ENCODE data around the gene TSPAN4.

TSPAN4 gene

GRCh38 chr11:863023-863909 lies 20.6 kb downstream of the TSPAN4 start:
- Histone ChIP-seq H3K36me3 (replicated peaks; ENCODE audit: low read depth, low read length) (no peaks in the 10 kb centered on the region), H3K4me1 (ENCODE audit: low read length) (no peaks in the 10 kb centered on the region), H3K9me3 (ENCODE audit: insufficient read depth, low read length) (no peaks in the 10 kb centered on the region), H3K79me2 (ENCODE audit: low read length) (no peaks in the 10 kb centered on the region), H3K27ac (ENCODE audit: low read length) (no peak overlapping the region), H3K9ac (ENCODE audit: low read length) (no peak overlapping the region), H4K20me1 (ENCODE audit: insufficient read depth, low read length) (no peaks in the 10 kb centered on the region), H3K4me2 (ENCODE audit: low read length) (no peak overlapping the region), H3K27me3 (ENCODE audit: low read depth, low read length) (no peaks in the 10 kb centered on the region), H2AFZ (ENCODE audit: low read depth, low read length) (no peak overlapping the region), H3K4me3 (ENCODE audit: low read length) (no peak overlapping the region)
- TF ChIP-seq EZH2phosphoT487 (IDR thresholded peaks at IDR 0.05; ENCODE audit: low read depth) (no peak), CTCF (IDR thresholded peaks at IDR 0.05; ENCODE audit: low read depth, low read length) (no peak)

GRCh38 chr11:863910-864827 lies 21.5 kb downstream of the TSPAN4 start:
- H3K4me1 ChIP-seq (ENCODE audit: low read length), result no peaks in the 10 kb centered on the region
- no peak overlapping the region for H3K4me2 ChIP-seq (ENCODE audit: low read length)
- no peaks in the 10 kb centered on the region for H3K27me3 ChIP-seq (ENCODE audit: low read depth, low read length)
- H3K36me3 ChIP-seq (replicated peaks; ENCODE audit: low read depth, low read length), result no peaks in the 10 kb centered on the region
- TF ChIP-seq CTCF (IDR thresholded peaks at IDR 0.05; ENCODE audit: low read depth, low read length), result no peak
- TF ChIP-seq EZH2phosphoT487 (IDR thresholded peaks at IDR 0.05; ENCODE audit: low read depth), result no peak
- no peaks in the 10 kb centered on the region for H3K9me3 ChIP-seq (ENCODE audit: insufficient read depth, low read length)
- H3K4me3 ChIP-seq (ENCODE audit: low read length), result no peak overlapping the region
- no peak overlapping the region for H3K27ac ChIP-seq (ENCODE audit: low read length)
- H4K20me1 ChIP-seq (ENCODE audit: insufficient read depth, low read length), result no peaks in the 10 kb centered on the region
- H3K79me2 ChIP-seq (ENCODE audit: low read length), result no peaks in the 10 kb centered on the region
- no peak overlapping the region for H3K9ac ChIP-seq (ENCODE audit: low read length)
- H2AFZ ChIP-seq (ENCODE audit: low read depth, low read length), result no peak overlapping the region

- no peaks in the 10 kb centered on the region for H3K79me2 ChIP-seq (ENCODE audit: low read length)
- no peaks in the 10 kb centered on the region for H3K27me3 ChIP-seq (ENCODE audit: low read depth, low read length)
- no peak for TF ChIP-seq EZH2phosphoT487 (IDR thresholded peaks at IDR 0.05; ENCODE audit: low read depth)
- TF ChIP-seq CTCF (IDR thresholded peaks at IDR 0.05; ENCODE audit: low read depth, low read length), result no peak
- no peak overlapping the region for H3K27ac ChIP-seq (ENCODE audit: low read length)
- no peak overlapping the region for H3K4me2 ChIP-seq (ENCODE audit: low read length)
- H3K9ac ChIP-seq (ENCODE audit: low read length), result no peak overlapping the region
- H3K4me3 ChIP-seq (ENCODE audit: low read length), result no peak overlapping the region
- no peak overlapping the region for H2AFZ ChIP-seq (ENCODE audit: low read depth, low read length)
- H3K4me1 ChIP-seq (ENCODE audit: low read length), result no peaks in the 10 kb centered on the region
- no peaks in the 10 kb centered on the region for H3K9me3 ChIP-seq (ENCODE audit: insufficient read depth, low read length)
- no peaks in the 10 kb centered on the region for H4K20me1 ChIP-seq (ENCODE audit: insufficient read depth, low read length)
- no peaks in the 10 kb centered on the region for H3K36me3 ChIP-seq (replicated peaks; ENCODE audit: low read depth, low read length)
Observed at GRCh38 chr11:864898-865297, 22.2 kb downstream of the TSPAN4 start.
